ENCODE results near the gene MITD1.
"Not testable (repeated sequence)": the region's sequence is repeated elsewhere in the genome, so short reads cannot be mapped to it uniquely, and the experiment has no call there.

Gene MITD1

GRCh38 chr2:99180755-99181623, at the start of gene MITD1, which contains the start of gene MRPL30:
Gene MITD1 (minus strand): TSS chr2:99181058. CDS start chr2:99180981, 77 bp downstream.
Gene MRPL30 (plus strand): TSS chr2:99181184. CDS start chr2:99186204, 5,020 bp downstream.
- peak; percentile 93 for DNase-seq

DNA sequence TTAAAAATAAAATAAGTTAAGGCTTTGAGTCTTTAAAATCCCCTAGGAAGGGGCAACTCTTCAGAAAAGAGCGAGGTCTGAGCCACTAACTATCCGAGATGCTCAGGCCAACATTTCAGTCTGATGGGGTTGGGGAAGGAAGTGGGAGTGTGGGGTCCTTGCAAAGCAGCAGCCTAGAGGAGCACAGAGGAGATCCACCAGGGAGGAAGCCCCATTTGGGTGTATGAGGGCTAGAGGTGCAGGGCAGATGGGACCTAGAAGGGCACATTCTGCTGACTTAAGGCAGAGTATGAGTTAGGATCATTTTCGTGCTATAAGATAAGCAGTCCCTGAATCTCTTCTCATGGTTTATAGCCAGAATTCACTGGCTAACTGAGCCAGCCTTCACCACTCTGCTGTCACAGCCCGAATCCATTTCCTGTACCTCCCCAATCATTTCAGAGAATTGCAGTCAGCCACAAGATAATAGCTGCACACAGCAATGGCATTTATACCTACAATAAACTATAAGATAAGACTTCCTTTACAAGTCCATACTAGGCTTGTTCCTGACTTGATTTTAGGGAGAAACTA, 37.2 kb upstream of the MITD1 start:
- DNase-seq: no peak

DNA sequence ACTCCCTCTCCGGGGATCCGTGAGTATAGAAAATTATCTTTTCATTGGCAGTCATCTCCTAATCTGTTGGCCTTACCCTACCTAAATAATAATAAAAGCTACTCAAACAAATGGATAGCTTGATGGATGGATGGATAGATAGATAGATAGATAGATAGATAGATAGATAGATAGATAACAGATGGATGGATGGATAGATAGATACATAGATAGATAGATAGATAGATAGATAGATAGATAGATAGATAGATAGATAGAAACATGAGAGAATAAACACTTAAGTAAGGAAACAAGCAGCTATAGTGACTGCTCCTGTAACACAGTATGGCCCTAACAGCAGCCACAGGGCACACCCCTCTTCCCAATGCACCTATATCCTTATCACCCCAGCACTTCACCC, 35.2 kb upstream of the MITD1 start:
- DNase-seq: no peak

- DNase-seq: no peak
Observed at GRCh38 chr2:99205491-99205890, 24.6 kb upstream of the MITD1 start.

DNA sequence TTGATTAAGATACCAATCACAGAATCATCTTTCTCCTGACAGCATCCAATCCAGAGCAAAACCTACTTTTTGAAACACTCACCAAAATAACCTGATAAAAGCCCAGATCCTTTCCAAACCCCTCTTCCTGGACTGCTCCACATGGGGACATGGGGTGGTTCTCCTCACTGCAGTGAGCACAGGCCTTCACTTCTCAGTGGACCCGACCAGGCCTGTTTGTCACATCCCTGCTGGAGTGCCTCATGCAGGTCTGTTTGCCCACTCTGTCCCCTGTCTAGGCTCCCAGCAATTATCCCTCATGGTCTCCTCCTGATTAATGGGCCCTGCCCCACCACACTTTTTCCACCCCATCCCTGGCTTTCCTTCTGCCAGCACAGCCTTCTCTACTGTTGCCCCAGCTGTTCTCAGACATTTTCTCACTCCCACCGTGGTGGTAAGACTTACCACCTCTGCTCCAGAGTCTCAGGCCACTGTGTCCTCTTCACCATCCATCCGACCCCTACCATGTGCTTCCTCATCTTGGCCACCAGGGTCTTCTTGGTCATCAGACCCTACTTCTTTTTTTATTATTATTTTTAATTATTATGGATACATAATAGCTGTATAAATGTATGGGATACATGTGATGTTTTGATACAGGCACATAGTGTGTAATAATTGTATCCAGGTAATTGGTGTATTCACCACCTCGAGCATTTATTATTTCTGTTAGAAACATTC, 21.3 kb upstream of the MITD1 start:
- DNase-seq: no peak

GRCh38 chr2:99200076-99200800, 19.4 kb upstream of the MITD1 start:
- peak; percentile 49 for DNase-seq

- no peak for DNase-seq
Observed at GRCh38 chr2:99198103-99198841, 17.4 kb upstream of the MITD1 start.

GRCh38 chr2:99192364-99192763, 11.5 kb upstream of the MITD1 start:
- DNase-seq: not testable (repeated sequence)

- DNase-seq: no peak
Observed at GRCh38 chr2:99190548-99190947, 9.7 kb upstream of the MITD1 start.

DNA sequence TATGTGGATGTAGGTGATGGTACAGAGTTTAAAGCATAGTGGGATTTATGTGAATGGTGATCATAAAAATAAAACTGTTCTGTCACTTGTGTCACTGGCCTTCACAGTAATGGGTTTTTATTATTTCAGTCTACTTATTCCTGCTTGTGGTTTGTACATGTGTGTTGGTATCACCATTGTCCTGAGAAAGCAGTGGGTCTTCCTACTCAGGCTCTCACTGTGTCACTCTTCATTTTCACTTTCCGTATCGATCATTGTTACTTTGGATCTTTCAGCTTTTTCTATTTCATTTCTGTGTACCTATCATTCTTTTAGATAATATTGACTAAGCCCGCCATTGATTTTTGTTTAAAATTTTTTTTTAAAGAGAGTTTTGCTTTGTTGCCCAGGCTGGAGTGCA, 7.5 kb upstream of the MITD1 start:
- no peak for DNase-seq

- DNase-seq: no peak
Observed at GRCh38 chr2:99187011-99187410, 6.2 kb upstream of the MITD1 start.

DNA sequence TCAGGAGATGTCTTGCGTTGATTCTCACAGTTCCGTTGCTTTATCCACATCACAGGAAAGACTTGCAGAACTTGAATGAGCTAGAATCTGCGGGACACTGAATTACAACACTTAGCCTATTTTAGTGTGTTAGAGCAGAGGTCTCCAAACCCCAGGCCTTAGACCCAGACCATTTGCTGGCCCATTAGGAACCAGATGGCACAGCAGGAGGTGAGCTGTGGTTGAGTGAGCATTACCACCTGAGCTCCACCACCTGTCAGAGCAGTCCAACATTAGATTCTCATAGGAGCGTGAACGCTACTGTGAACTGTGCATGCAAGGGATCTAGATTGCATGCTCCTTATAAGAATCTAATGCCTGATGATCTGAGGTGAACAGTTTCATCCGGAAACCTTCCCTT, 4.0 kb upstream of the MITD1 start:
- DNase-seq: no peak

DNA sequence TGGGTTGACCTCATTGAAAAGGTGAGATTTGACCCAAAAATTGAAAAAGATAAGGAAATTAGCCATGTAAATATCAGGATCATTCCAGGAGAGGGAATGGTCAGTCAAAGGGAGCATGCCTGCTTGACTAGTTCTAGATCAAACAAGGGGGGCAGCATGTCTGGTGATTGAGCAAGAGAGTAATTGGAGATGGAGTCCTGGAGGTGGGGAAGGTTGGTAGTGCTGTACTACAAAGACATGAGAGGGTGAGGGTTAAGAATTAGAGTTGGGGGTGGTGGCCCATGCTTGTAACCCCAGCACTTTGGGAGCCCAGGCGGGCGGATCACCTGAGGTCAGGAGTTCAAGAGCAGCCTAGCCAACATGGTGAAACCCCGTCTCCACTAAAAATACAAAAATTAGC, 2.2 kb upstream of the MITD1 start:
- no peak for DNase-seq

GRCh38 chr2:99181624-99182000, 754 bp upstream of the MITD1 start:
- peak; percentile 4 for DNase-seq

DNA sequence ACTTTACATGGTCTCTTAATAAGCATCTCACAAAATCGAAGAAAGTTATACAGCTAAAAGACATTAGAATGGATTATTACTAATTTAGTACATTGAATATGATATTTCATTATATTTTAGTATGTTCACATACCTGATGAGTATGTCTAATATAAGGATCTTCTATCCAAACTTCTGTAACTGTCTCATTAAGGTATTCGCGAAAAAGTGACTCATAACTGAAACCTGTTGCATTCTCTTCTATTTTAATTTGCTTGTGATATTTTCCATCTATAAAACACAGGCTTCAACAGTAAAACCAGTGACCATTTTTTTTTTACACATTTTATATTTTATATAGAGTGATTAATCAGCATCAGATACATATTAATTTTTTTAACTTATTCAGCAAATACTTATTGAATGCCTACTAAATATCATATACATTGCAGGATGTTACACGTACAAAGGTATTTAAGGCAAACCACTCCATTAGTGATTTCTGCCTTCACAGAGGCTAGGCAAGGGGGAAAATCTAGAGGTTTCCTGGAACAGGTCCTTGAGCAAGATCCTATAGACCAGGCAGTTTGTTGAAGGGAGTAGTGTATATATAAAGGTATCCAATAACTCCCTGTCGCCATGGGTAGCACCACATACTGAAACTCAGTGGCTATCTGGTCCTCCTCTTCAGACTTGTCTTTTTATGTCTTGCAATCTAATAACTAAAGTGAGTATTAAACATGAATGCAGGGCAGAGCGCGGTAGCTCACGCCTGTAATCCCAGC, 9.3 kb downstream of the MITD1 start:
- no peak for DNase-seq

DNA sequence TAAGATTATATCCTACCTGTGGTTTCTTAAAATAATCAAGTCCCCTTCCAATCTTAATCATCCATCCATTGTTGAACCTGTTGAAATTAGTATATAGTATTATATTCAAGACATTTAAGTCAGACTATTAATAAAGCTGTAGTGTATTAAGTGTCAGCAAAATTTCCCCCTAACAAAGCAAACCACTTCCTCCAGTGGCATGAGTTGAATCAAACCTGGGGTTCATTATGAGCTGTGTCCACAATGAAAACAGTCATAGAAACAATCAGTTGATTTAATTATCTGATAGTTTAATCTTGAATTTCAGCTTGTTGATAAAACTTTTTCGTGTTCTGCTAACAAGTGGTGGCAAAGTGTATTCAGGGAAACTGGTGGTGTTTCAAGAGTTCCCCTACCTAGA, 11.3 kb downstream of the MITD1 start:
- no peak for DNase-seq

DNA sequence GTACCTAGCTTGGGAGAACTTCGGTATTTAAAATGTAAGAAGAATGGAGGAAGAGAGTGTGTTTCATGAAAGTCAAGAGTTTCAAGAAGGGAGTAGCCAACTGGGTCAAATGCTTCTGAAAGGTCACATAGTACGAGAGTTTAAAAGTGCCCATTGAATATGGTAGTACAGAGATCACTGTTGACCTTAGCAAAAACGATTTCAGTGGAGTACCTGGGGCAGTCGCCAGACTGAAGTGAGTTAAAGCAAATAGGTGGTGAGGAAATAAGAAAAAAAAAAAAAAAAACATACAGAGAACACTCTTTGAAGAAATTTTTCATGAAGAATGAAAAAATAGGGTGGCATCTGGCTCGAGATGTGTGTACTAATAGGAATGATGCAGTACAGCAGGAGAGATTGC, 14.6 kb downstream of the MITD1 start:
- DNase-seq: no peak

- no peak for DNase-seq
Observed at GRCh38 chr2:99159594-99159993, 21.3 kb downstream of the MITD1 start.

- no peak for DNase-seq
Observed at GRCh38 chr2:99158599-99158998, 22.3 kb downstream of the MITD1 start.

DNA sequence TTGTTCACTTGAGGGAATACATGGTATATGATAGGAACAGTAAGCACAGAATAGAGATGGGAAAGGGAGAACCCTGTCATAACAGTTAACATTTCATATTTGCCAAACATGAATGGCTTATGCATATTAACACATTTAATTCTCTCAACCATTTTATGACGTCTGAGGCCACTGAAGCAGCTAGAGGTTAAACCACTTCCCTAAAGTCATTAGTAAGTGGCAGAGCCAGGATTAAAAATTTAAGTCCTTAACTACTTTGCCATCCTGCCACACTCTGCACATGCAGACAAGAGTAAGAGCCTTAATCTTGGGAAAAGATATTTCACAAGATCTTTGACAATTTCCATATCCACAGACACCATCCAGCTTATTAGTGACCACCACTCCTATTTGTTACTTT, 24.0 kb downstream of the MITD1 start:
- no peak for DNase-seq

Data from COR-L47 (cell line).